Measurements from ENCODE around the gene PCP2. TPM values are rescaled to one million over a fixed set of nuclear protein-coding genes. Genes with fewer than 3 reads are reported as not detected.

Gene PCP2
- total RNA-seq, 3 donors from 2014 or later (not counting 1 experiment from before 2014, with no cell fraction given), result 5.4 to 8.4 (median 7.7) TPM

GRCh38 chr19:7674010-7675005 lies 40.8 kb upstream of the PCP2 start:
- H3K4me1 Mint-ChIP-seq, result peaks cover 8 to 31% of the 10 kb centered on the region in 2 donors
- intact Hi-C loops (cut with micrococcal nuclease), result loop anchor here (10.0 kb wide), 1 partner anchor 320 kb away; no protein-coding TSS in a partner anchor

DNA sequence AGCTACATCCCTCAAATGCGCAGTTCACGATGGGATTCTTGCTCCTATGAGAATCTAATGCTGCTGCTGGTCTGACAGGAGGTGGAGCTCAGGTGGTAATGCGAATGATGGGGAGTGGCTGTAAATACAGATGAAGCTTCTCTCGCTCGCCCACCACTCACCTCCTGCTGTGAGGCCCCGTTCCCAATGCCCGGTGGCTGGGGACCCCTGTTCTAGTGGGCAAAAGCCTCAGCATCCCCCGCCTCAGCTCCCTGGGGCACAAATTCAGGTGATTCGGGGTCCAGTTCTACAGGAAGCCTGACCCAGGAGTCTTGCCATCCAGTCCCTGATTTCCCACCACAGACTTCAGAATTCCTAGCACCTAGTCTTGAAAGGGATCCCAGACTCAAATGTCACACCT lies 39.0 kb upstream of the PCP2 start:
- Mint-ChIP-seq H3K9me3 (no peaks in the 10 kb centered on the region), H3K27me3 (ENCODE audit: low read depth in 2 of 2) (peaks cover 23 to 24% of the 10 kb centered on the region in 2 donors), H3K4me3 (no peak overlapping the region), H3K4me1 (peaks cover 8 to 22% of the 10 kb centered on the region in 2 donors), H3K36me3 (no peaks in the 10 kb centered on the region), H3K27ac (no peak overlapping the region)
- no peak for ATAC-seq
- no peaks in the 10 kb centered on the region for H3K36me3 ChIP-seq (ENCODE audit: control insufficient read depth, insufficient read depth, low read length)
- no peak for DNase-seq
- no peak overlapping the region for H3K4me3 ChIP-seq (ENCODE audit: low read length)
- H3K9me3 ChIP-seq (ENCODE audit: control insufficient read depth, insufficient read depth, low read length), result peaks cover 2% of the 10 kb centered on the region
- no peak overlapping the region for H3K27ac ChIP-seq (ENCODE audit: low read length)
- intact Hi-C loops (cut with micrococcal nuclease), result loop anchor here (10.0 kb wide), 1 partner anchor 318 kb away; no protein-coding TSS in a partner anchor
- peaks cover 37% of the 10 kb centered on the region for H3K4me1 ChIP-seq (ENCODE audit: control insufficient read depth, insufficient read depth, low read length)
- H3K27me3 ChIP-seq (ENCODE audit: control insufficient read depth, insufficient read depth, low read length), result peaks cover 3% of the 10 kb centered on the region
- TF ChIP-seq, protein P1, sequence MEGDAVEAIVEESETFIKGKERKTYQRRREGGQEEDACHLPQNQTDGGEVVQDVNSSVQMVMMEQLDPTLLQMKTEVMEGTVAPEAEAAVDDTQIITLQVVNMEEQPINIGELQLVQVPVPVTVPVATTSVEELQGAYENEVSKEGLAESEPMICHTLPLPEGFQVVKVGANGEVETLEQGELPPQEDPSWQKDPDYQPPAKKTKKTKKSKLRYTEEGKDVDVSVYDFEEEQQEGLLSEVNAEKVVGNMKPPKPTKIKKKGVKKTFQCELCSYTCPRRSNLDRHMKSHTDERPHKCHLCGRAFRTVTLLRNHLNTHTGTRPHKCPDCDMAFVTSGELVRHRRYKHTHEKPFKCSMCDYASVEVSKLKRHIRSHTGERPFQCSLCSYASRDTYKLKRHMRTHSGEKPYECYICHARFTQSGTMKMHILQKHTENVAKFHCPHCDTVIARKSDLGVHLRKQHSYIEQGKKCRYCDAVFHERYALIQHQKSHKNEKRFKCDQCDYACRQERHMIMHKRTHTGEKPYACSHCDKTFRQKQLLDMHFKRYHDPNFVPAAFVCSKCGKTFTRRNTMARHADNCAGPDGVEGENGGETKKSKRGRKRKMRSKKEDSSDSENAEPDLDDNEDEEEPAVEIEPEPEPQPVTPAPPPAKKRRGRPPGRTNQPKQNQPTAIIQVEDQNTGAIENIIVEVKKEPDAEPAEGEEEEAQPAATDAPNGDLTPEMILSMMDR (IDR thresholded peaks at IDR 0.05), result no peak
- WGBS (ENCODE audit: insufficient coverage), result 71% methylated on average over 9 of the region's 9 CpGs

More at GRCh38 chr19:7674010-7675005, 40.8 kb upstream of the PCP2 start:
- H3K9me3 Mint-ChIP-seq, result no peaks in the 10 kb centered on the region
- peaks cover 30% of the 10 kb centered on the region in 2 donors for H3K27me3 Mint-ChIP-seq (ENCODE audit: low read depth in 2 of 2)
- peaks cover 2% of the 10 kb centered on the region for H3K9me3 ChIP-seq (ENCODE audit: control insufficient read depth, insufficient read depth, low read length)
- 64% methylated on average over 20 of the region's 21 CpGs for WGBS (ENCODE audit: insufficient coverage)
- no peaks in the 10 kb centered on the region for H3K36me3 ChIP-seq (ENCODE audit: control insufficient read depth, insufficient read depth, low read length)
- peaks cover 3% of the 10 kb centered on the region for H3K27me3 ChIP-seq (ENCODE audit: control insufficient read depth, insufficient read depth, low read length)
- no peak overlapping the region for H3K27ac ChIP-seq (ENCODE audit: low read length)
- ATAC-seq (peak; percentile 37 to 66 (median 52)), DNase-seq (peak in 1 of 2 donors; percentile 55)
- H3K27ac Mint-ChIP-seq, result no peak overlapping the region
- no peaks in the 10 kb centered on the region for H3K36me3 Mint-ChIP-seq
- TF ChIP-seq, protein P1 (IDR thresholded peaks at IDR 0.05), result no peak
- no peak overlapping the region for H3K4me3 Mint-ChIP-seq
- H3K4me1 ChIP-seq (ENCODE audit: control insufficient read depth, insufficient read depth, low read length), result peaks cover 35% of the 10 kb centered on the region
- H3K4me3 ChIP-seq (ENCODE audit: low read length), result no peak overlapping the region

DNA sequence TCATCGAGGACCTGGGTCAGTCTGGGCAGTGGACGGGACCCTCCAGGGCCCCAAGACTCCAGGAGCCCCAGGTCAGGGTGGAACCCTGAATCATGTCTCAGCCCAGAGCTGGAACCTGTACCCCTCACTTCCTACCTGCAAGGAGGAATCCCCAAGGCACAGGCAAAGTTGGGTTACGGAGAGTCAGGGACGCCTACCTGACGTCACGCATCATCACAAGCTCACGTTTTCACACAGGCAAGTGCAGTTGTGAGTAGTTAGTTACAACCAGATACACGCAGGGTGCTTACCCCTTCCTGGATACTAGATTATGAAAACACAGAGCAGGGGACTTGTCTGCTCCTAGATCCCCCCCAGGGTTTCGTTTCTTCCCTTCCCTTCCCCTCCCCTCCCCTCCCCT lies 37.3 kb upstream of the PCP2 start:
- H3K9me3 Mint-ChIP-seq, result no peaks in the 10 kb centered on the region
- H3K27ac ChIP-seq (ENCODE audit: low read length), result no peak overlapping the region
- ATAC-seq (no peak), DNase-seq (peak in 1 of 2 donors; percentile 24)
- H3K9me3 ChIP-seq (ENCODE audit: control insufficient read depth, insufficient read depth, low read length), result peaks cover 2% of the 10 kb centered on the region
- H3K27me3 Mint-ChIP-seq (ENCODE audit: low read depth in 2 of 2), result peaks cover 16 to 20% of the 10 kb centered on the region in 2 donors
- WGBS (ENCODE audit: insufficient coverage), result 69% methylated on average over 7 of the region's 9 CpGs
- TF ChIP-seq, protein P1 (IDR thresholded peaks at IDR 0.05), result no peak
- peaks cover 8 to 14% of the 10 kb centered on the region in 2 donors for H3K4me1 Mint-ChIP-seq
- intact Hi-C loops (cut with micrococcal nuclease), result loop anchor here (10.0 kb wide), 1 partner anchor 316 kb away; no protein-coding TSS in a partner anchor
- H3K27ac Mint-ChIP-seq, result no peak overlapping the region
- peaks cover 24% of the 10 kb centered on the region for H3K4me1 ChIP-seq (ENCODE audit: control insufficient read depth, insufficient read depth, low read length)
- H3K27me3 ChIP-seq (ENCODE audit: control insufficient read depth, insufficient read depth, low read length), result peaks cover 3% of the 10 kb centered on the region
- H3K4me3 ChIP-seq (ENCODE audit: low read length), result no peak overlapping the region
- H3K36me3 Mint-ChIP-seq, result no peaks in the 10 kb centered on the region
- H3K36me3 ChIP-seq (ENCODE audit: control insufficient read depth, insufficient read depth, low read length), result no peaks in the 10 kb centered on the region
- no peak overlapping the region for H3K4me3 Mint-ChIP-seq
